CD4-positive, alpha-beta T cell (primary cell): ENCODE results near the gene TREML2. TPM values are rescaled to one million over a fixed set of nuclear protein-coding genes. Genes with fewer than 3 reads are reported as not detected.
A peak's percentile ranks its signal among the peaks of the same experiment; 100 is the strongest.

Source experiments
- ATAC-seq: fragments of 200-7000 bp; cut with Tn5 transposase; one replicate; pipeline ENCODE4 v1.10.0; 2022; ENCODE audit warnings: mild to moderate bottlenecking; ENCODE audit not compliant: poor library complexity
- CTCF ChIA-PET: fragments of 350-600 bp; sonication (Branson Sonifier 250); formaldehyde crosslinking; loops from one replicate; lab custom pipeline; 2021; ENCODE audit warnings: antibody characterized with exemption, inconsistent platforms; lab: Charles Lee
- POLR2A ChIA-PET: fragments of 350-600 bp; sonication (Branson Sonifier 250); formaldehyde crosslinking; loops from one replicate; lab custom pipeline; 2021; ENCODE audit warnings: antibody characterized with exemption, inconsistent platforms; lab: Charles Lee
- DNase-seq, 14 experiments: peaks; one replicate each; pipeline ENCODE4 v3.0.0-alpha.2; 2013 to 2020; ENCODE audit warnings: mixed read lengths in 2 of 14
- H3K27ac ChIP-seq, 2 donors: one replicate each; pipeline versions ENCODE4 v1.5.1 to v1.7.0; 2013; ENCODE audit warnings: low read length in 2 of 2, low read depth in 1 of 2, mild to moderate bottlenecking in 1 of 2
- H3K27me3 ChIP-seq, 2 experiments: 1 replicate in 1 of 2; 2 replicates in 1 of 2; pipeline versions ENCODE4 v1.6.1 to v1.7.0; 2013; ENCODE audit warnings: low read length in 2 of 2, control low read depth in 1 of 2, mild to moderate bottlenecking in 1 of 2, moderate library complexity in 1 of 2; ENCODE audit not compliant: insufficient read depth in 2 of 2, control insufficient read depth in 1 of 2
- H3K36me3 ChIP-seq: one replicate; pipeline ENCODE4 v1.6.1; 2013; ENCODE audit warnings: low read length, control low read depth; ENCODE audit not compliant: insufficient read depth
- H3K4me1 ChIP-seq: one replicate; pipeline ENCODE4 v1.6.1; 2013; ENCODE audit warnings: low read length, control low read depth; ENCODE audit not compliant: insufficient read depth
- H3K4me3 ChIP-seq: one replicate; pipeline ENCODE4 v1.5.1; 2013; ENCODE audit warnings: mild to moderate bottlenecking, low read length, moderate library complexity
- H3K9me3 ChIP-seq, 2 experiments: 1 replicate in 1 of 2; 2 replicates in 1 of 2; pipeline versions ENCODE4 v1.6.1 to v1.7.0; 2013; ENCODE audit warnings: low read length in 2 of 2, mild to moderate bottlenecking in 2 of 2, control low read depth in 1 of 2, moderate library complexity in 1 of 2; ENCODE audit not compliant: control insufficient read depth in 1 of 2, insufficient read depth in 1 of 2
- H3K27ac Mint-ChIP-seq: one replicate; pipeline ENCODE4 v1.8.0; 2020; ENCODE audit warnings: mixed read lengths
- H3K27me3 Mint-ChIP-seq: one replicate; pipeline ENCODE4 v1.8.0; 2021; ENCODE audit warnings: mixed read lengths
- H3K36me3 Mint-ChIP-seq: one replicate; pipeline ENCODE4 v1.8.0; 2021; ENCODE audit warnings: low read depth, mixed read lengths
- H3K4me1 Mint-ChIP-seq: one replicate; pipeline ENCODE4 v1.8.0; 2021; ENCODE audit warnings: low read depth, mixed read lengths
- H3K4me3 Mint-ChIP-seq: one replicate; pipeline ENCODE4 v1.8.0; 2020; ENCODE audit warnings: mild to moderate bottlenecking, mixed read lengths
- H3K9me3 Mint-ChIP-seq: one replicate; pipeline ENCODE4 v1.8.0; 2020; ENCODE audit warnings: mixed read lengths
- CTCF ChIP-seq: fragments of 200-600 bp; IDR thresholded peaks from one replicate; pipeline ENCODE4 v1.8.0; 2022; ENCODE audit warnings: antibody characterized with exemption, mild to moderate bottlenecking
- intact Hi-C, 2 experiments: fragments of 100-400 bp; cut with DNase I in 1 of 2; cut with micrococcal nuclease in 1 of 2; formaldehyde crosslinking; loops; one replicate each; pipeline versions ENCODE4 v1.15.1 to v1.9.0; 2023 to 2025; cut with DNase I, micrococcal nuclease
- total RNA-seq, 174 experiments: library from RNA in 2 of 174; stranded (reverse) in 2 of 174; gene quantifications; one replicate each; pipeline ENCODE4 v1.2.3 and lab custom pipeline; 2021 to 2026

TREML2 gene
- total RNA-seq, 2 experiments from 2014 or later, result 0.78 to 0.91 TPM

- no peak for DNase-seq
- no peak for ATAC-seq
- ChIA-PET CTCF (no interaction called here), POLR2A (no interaction called here)
- Histone ChIP-seq H3K4me3 (no peak overlapping the region), H3K27me3 (no peaks in the 10 kb centered on the region), H3K4me1 (peaks cover 54% of the 10 kb centered on the region), H3K36me3 (peaks cover 11% of the 10 kb centered on the region), H3K9me3 (no peaks in the 10 kb centered on the region), H3K27ac (peak overlapping the region in 1 of 2 donors; percentile 13)
- H3K27ac Mint-ChIP-seq, result peak overlapping the region; percentile 100
- H3K27me3 Mint-ChIP-seq, result no peaks in the 10 kb centered on the region
- TF ChIP-seq CTCF, result no peak
- no peak overlapping the region for H3K4me3 Mint-ChIP-seq
- intact Hi-C loops, result loop anchor here in 1 of 2 experiments (5.0 kb wide), 1 partner anchor 105 kb away; no protein-coding TSS in a partner anchor
- peaks cover 81% of the 10 kb centered on the region for H3K4me1 Mint-ChIP-seq
- H3K36me3 Mint-ChIP-seq, result peaks cover 26% of the 10 kb centered on the region
- H3K9me3 Mint-ChIP-seq, result no peaks in the 10 kb centered on the region
These were observed 3.7 kb downstream of the TREML2 start for GRCh38 chr6:41197234-41197633.

DNA sequence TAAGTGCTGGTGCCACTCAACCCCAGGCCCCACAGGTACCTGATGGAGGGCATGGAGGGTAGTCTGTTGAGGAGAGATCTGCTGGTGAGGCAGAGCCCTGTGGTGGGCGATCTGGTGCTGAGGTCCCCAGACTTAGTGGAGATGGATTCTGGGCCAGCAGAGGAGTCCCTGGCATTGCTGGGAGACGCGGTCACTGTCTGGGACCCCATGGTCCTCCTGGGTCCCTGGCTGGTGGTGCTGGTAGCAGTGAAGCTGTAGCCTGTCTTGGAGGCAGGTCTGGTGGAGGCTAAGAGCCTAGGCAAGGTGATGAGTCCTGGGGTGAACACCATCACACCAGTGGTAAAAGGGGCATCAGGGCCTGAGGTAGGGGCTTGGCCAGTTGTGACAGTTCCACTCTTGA, 6.6 kb downstream of the TREML2 start:
- Mint-ChIP-seq H3K4me3 (no peak overlapping the region), H3K27ac (peak overlapping the region; percentile 100), H3K27me3 (no peaks in the 10 kb centered on the region), H3K4me1 (peaks cover 56% of the 10 kb centered on the region), H3K36me3 (peaks cover 26% of the 10 kb centered on the region), H3K9me3 (no peaks in the 10 kb centered on the region)
- DNase-seq (no peak), ATAC-seq (no peak)
- Histone ChIP-seq H3K9me3 (peaks cover 4 to 8% of the 10 kb centered on the region in 2 experiments), H3K27me3 (no peaks in the 10 kb centered on the region), H3K36me3 (peaks cover 11% of the 10 kb centered on the region), H3K27ac (no peak overlapping the region), H3K4me3 (no peak overlapping the region), H3K4me1 (peaks cover 36% of the 10 kb centered on the region)
- intact Hi-C loops, result loop anchor here (5.0 kb wide), 2 partner anchors 43 to 123 kb away; no protein-coding TSS in a partner anchor
- no peak for TF ChIP-seq CTCF
- CTCF ChIA-PET, result no interaction called here
- POLR2A ChIA-PET, result no interaction called here

GRCh38 chr6:41193884-41194283, 7.1 kb downstream of the TREML2 start:
- peaks cover 31% of the 10 kb centered on the region for H3K4me1 ChIP-seq
- peaks cover 26% of the 10 kb centered on the region for H3K36me3 Mint-ChIP-seq
- intact Hi-C loops, result loop anchor here (5.0 kb wide), 2 partner anchors 43 to 123 kb away; no protein-coding TSS in a partner anchor

More at GRCh38 chr6:41193884-41194283, 7.1 kb downstream of the TREML2 start:
- TF ChIP-seq CTCF, result no peak
- POLR2A ChIA-PET, result no interaction called here
- Mint-ChIP-seq H3K9me3 (no peaks in the 10 kb centered on the region), H3K4me3 (no peak overlapping the region), H3K27me3 (no peaks in the 10 kb centered on the region), H3K4me1 (peaks cover 56% of the 10 kb centered on the region), H3K27ac (peak overlapping the region; percentile 100)
- ATAC-seq (no peak), DNase-seq (no peak)
- no peak overlapping the region for H3K4me3 ChIP-seq
- peaks cover 11% of the 10 kb centered on the region for H3K36me3 ChIP-seq
- CTCF ChIA-PET, result no interaction called here
- H3K27me3 ChIP-seq, result no peaks in the 10 kb centered on the region
- H3K27ac ChIP-seq, result no peak overlapping the region
- H3K9me3 ChIP-seq, result peaks cover 4 to 8% of the 10 kb centered on the region in 2 experiments
